ENCODE measurements around the gene HIP1R.

GRCh38 chr12:122838841-122839240 lies 3.6 kb downstream of the HIP1R start:
- no peak for TF ChIP-seq FOS (IDR thresholded peaks at IDR 0.05; ENCODE audit: borderline replicate concordance, extremely low read depth, insufficient read length)
- TF ChIP-seq BHLHE40 (IDR thresholded peaks at IDR 0.05; ENCODE audit: borderline replicate concordance in 1 of 2, low read depth in 2 of 2, low read length in 1 of 2): no peak
- TF ChIP-seq REST (IDR thresholded peaks at IDR 0.05; ENCODE audit: low read depth, low read length): no peak
- no peak for TF ChIP-seq RCOR1 (conservative IDR thresholded peaks at IDR 0.05; ENCODE audit: low read depth, low read length)
- TF ChIP-seq, protein P1, sequence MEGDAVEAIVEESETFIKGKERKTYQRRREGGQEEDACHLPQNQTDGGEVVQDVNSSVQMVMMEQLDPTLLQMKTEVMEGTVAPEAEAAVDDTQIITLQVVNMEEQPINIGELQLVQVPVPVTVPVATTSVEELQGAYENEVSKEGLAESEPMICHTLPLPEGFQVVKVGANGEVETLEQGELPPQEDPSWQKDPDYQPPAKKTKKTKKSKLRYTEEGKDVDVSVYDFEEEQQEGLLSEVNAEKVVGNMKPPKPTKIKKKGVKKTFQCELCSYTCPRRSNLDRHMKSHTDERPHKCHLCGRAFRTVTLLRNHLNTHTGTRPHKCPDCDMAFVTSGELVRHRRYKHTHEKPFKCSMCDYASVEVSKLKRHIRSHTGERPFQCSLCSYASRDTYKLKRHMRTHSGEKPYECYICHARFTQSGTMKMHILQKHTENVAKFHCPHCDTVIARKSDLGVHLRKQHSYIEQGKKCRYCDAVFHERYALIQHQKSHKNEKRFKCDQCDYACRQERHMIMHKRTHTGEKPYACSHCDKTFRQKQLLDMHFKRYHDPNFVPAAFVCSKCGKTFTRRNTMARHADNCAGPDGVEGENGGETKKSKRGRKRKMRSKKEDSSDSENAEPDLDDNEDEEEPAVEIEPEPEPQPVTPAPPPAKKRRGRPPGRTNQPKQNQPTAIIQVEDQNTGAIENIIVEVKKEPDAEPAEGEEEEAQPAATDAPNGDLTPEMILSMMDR (IDR thresholded peaks at IDR 0.05 in 2 of 3, conservative IDR thresholded peaks at IDR 0.05 in 1 of 3; ENCODE audit: control insufficient read depth in 2 of 3, extremely low read depth in 1 of 3, insufficient read depth in 1 of 3, low read depth in 3 of 3, low read length in 3 of 3): no peak
- TF ChIP-seq, protein P2, sequence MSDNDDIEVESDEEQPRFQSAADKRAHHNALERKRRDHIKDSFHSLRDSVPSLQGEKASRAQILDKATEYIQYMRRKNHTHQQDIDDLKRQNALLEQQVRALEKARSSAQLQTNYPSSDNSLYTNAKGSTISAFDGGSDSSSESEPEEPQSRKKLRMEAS (IDR thresholded peaks at IDR 0.05; ENCODE audit: low read depth, low read length): no peak
- no peak for TF ChIP-seq POLR2A (IDR thresholded peaks at IDR 0.05; ENCODE audit: low read depth, low read length)
- TF ChIP-seq EGR1 (IDR thresholded peaks at IDR 0.05; ENCODE audit: borderline replicate concordance in 1 of 2, low read depth in 2 of 2, low read length in 2 of 2): no peak
- no peak for TF ChIP-seq KAT2A (conservative IDR thresholded peaks at IDR 0.05; ENCODE audit: control insufficient read depth, low read depth, low read length)
- no peak for TF ChIP-seq POLR2AphosphoS5 (IDR thresholded peaks at IDR 0.05; ENCODE audit: low read length)
- TF ChIP-seq, protein P3, sequence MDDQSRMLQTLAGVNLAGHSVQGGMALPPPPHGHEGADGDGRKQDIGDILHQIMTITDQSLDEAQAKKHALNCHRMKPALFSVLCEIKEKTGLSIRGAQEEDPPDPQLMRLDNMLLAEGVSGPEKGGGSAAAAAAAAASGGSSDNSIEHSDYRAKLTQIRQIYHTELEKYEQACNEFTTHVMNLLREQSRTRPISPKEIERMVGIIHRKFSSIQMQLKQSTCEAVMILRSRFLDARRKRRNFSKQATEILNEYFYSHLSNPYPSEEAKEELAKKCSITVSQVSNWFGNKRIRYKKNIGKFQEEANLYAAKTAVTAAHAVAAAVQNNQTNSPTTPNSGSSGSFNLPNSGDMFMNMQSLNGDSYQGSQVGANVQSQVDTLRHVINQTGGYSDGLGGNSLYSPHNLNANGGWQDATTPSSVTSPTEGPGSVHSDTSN (IDR thresholded peaks at IDR 0.05; ENCODE audit: insufficient replicate concordance, low read depth, low read length): no peak
- TF ChIP-seq ATF7 (IDR thresholded peaks at IDR 0.05; ENCODE audit: low read depth): no peak
- TF ChIP-seq CEBPZ (IDR thresholded peaks at IDR 0.05; ENCODE audit: low read depth, low read length): no peak
- TF ChIP-seq ATF2 (IDR thresholded peaks at IDR 0.05; ENCODE audit: low read length): no peak

Data from GM12878 (cell line).